OCI-LY7 (cell line): ENCODE measurements around the gene PDZRN4. TPM values are rescaled to one million over a fixed set of nuclear protein-coding genes. Genes with fewer than 3 reads are reported as not detected.
A peak's percentile ranks its signal among the peaks of the same experiment; 100 is the strongest.

Experiments used
- BruUV-seq: library from RNA; stranded (reverse); fragments of 400-500 nt; replicated peaks from 2 replicates; lab custom pipeline; 2021; lab: Mats Ljungman, UMichigan
- CTCF ChIA-PET: fragments of 300-600 bp; sonication (Branson Sonifier 250); formaldehyde crosslinking; loops from one replicate; lab custom pipeline; 2022; ENCODE audit warnings: antibody characterized with exemption; ENCODE audit not compliant: unreplicated experiment; lab: Charles Lee
- POLR2A ChIA-PET: fragments of 300-600 bp; sonication (Branson Sonifier 250); formaldehyde crosslinking; loops from one replicate; lab custom pipeline; 2022; ENCODE audit warnings: antibody characterized with exemption; lab: Charles Lee
- DNase-seq: peaks from one replicate; pipeline ENCODE4 v3.0.0-alpha.2; 2015; ENCODE audit warnings: low spot score
- H2AFZ ChIP-seq: fragments of 200-600 bp; sonication (generic), shearing (Covaris generic); 2 replicates; pipeline ENCODE4 v1.6.1; 2014; ENCODE audit warnings: mild to moderate bottlenecking, antibody characterized with exemption, low read length, moderate library complexity
- H3K27ac ChIP-seq: fragments of 200-600 bp; sonication (generic); 2 replicates; pipeline ENCODE4 v1.5.1; 2014; ENCODE audit warnings: mixed run types, low read depth, mild to moderate bottlenecking, moderate library complexity, low read length, inconsistent platforms; ENCODE audit not compliant: poor library complexity, severe bottlenecking
- H3K36me3 ChIP-seq: fragments of 200-600 bp; sonication (generic); 2 replicates; pipeline ENCODE4 v1.6.1; 2014; ENCODE audit warnings: mild to moderate bottlenecking, antibody characterized with exemption, low read length, moderate library complexity, mixed read lengths; ENCODE audit not compliant: insufficient read depth
- H3K4me1 ChIP-seq: fragments of 200-600 bp; sonication (generic); 2 replicates; pipeline ENCODE4 v1.5.1; 2014; ENCODE audit warnings: mild to moderate bottlenecking, low read length; ENCODE audit not compliant: insufficient read depth, poor library complexity, severe bottlenecking
- H3K4me2 ChIP-seq: fragments of 200-600 bp; sonication (generic); 2 replicates; pipeline ENCODE4 v1.6.1; 2014; ENCODE audit warnings: mild to moderate bottlenecking, low read length
- H3K4me3 ChIP-seq: fragments of 200-600 bp; sonication (generic); 2 replicates; pipeline ENCODE4 v1.5.1; 2014; ENCODE audit warnings: mild to moderate bottlenecking, low read depth, low read length; ENCODE audit not compliant: poor library complexity, severe bottlenecking
- H3K79me2 ChIP-seq: fragments of 200-600 bp; sonication (generic); 2 replicates; pipeline ENCODE4 v1.6.1; 2016; ENCODE audit warnings: low read depth, mild to moderate bottlenecking, low read length, moderate library complexity, mixed read lengths; ENCODE audit not compliant: insufficient read depth
- H3K9me2 ChIP-seq: fragments of 200-600 bp; sonication (generic); 2 replicates; pipeline ENCODE4 v1.6.1; 2016; ENCODE audit warnings: mild to moderate bottlenecking, low read length, mixed read lengths; ENCODE audit not compliant: insufficient read depth
- H3K9me3 ChIP-seq: fragments of 200-600 bp; sonication (generic); 2 replicates; pipeline ENCODE4 v1.6.1; 2014; ENCODE audit warnings: mild to moderate bottlenecking, mixed run types, low read length, mixed read lengths
- H4K20me1 ChIP-seq: fragments of 200-600 bp; sonication (generic); 2 replicates; pipeline ENCODE4 v1.6.1; 2014; ENCODE audit warnings: mild to moderate bottlenecking, antibody characterized with exemption, low read length, moderate library complexity, mixed read lengths; ENCODE audit not compliant: insufficient read depth
- CTCF ChIP-seq: fragments of 200-600 bp; sonication (generic); conservative IDR thresholded peaks from 2 replicates; pipeline ENCODE4 v1.5.1; 2014; ENCODE audit warnings: mild to moderate bottlenecking, antibody characterized with exemption, low read length, moderate library complexity, mixed read lengths
- EZH2phosphoT487 ChIP-seq: fragments of 200-600 bp; sonication (generic); IDR thresholded peaks from 2 replicates; pipeline ENCODE4 v1.6.1; 2018; ENCODE audit warnings: low read depth, borderline replicate concordance, mild to moderate bottlenecking, mixed run types, antibody characterized with exemption, low read length, moderate library complexity, mixed read lengths
- intact Hi-C: fragments of 100-400 bp; cut with micrococcal nuclease; formaldehyde crosslinking; loops from one replicate; pipeline ENCODE4 v1.10.0; 2022; ENCODE audit not compliant: unreplicated experiment
- total RNA-seq, 2 experiments: library from RNA; depleted of rRNA in 1 of 2; stranded (reverse); fragments of >200 nt in 1 of 2; shearing (Covaris generic) in 1 of 2; gene quantifications; 2 replicates each; pipeline ENCODE4 v1.2.3, GENCODE V29; 2014 to 2022

PDZRN4 gene
- total RNA-seq, 2 experiments from 2014 or later: 6.8 to 16.8 TPM

DNA sequence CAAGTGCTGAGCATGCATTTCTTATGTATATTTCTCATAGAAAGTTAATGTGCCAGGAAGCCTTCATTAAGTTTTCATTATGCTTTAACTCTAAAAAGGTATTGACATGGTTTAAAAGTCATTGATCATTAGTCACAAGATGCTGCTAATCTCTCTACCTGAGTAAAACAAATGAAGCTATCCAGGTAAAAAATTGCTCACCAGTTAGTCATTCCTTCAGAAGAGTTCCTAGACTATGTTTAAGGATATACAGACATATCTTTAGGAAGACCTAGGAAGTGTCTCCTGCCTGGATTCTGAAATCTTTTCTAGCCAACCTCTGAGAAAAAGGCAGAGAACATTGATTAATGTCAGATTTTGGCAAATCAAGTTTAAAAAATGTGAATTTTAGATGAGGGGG is 274.2 kb downstream of the PDZRN4 start:
- Histone ChIP-seq H3K9me2 (0 out of 2 replicates have a peak, but pooled peaks cover 3% of the 10 kb centered on the region), H3K4me3 (no peak overlapping the region), H3K27ac (no peak overlapping the region), H2AFZ (no peak overlapping the region), H3K9me3 (no peaks in the 10 kb centered on the region), H3K4me2 (no peak overlapping the region), H3K79me2 (peaks cover 9% of the 10 kb centered on the region; the same call in 1 of the 2 replicates), H4K20me1 (no peaks in the 10 kb centered on the region), H3K4me1 (peaks cover 24% of the 10 kb centered on the region), H3K36me3 (peaks cover 18% of the 10 kb centered on the region)
- TF ChIP-seq EZH2phosphoT487 (no peak), CTCF (no peak)
- DNase-seq: no peak
- ChIA-PET CTCF (no interaction called here), POLR2A (interaction anchor here (0.6 kb wide), 1 partner anchor 9 kb away, joined by 3 read pairs; no protein-coding TSS in a partner anchor)
- BruUV-seq: no TSS peak
- intact Hi-C loops: no loop called here

DNA sequence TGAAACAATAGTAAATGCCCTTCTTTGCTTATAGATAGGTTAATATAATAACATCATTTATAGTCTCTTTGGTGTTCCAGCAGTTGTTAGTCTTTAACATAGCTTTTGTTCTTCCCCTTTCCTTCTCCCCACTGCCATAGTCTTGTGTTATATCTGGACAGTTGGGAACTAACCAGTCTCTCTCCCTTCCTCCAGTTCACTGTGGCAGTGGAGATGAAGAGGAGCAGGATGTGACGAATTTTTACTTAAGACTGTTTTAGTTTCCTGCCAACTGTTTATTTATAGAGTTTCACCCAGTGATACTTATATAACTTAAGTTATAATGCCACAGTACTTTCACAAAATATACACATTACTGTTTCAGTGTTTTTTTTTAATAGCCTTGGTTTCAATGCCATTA is 277.4 kb downstream of the PDZRN4 start:
- Histone ChIP-seq H3K9me2 (no peaks in the 10 kb centered on the region), H3K9me3 (no peaks in the 10 kb centered on the region), H3K4me2 (peak overlapping the region; percentile 57), H3K4me1 (peaks cover 14% of the 10 kb centered on the region), H3K27ac (no peak overlapping the region), H2AFZ (peak overlapping the region; percentile 28; the same call in 1 of the 2 replicates), H3K36me3 (peaks cover 18% of the 10 kb centered on the region), H3K4me3 (peak overlapping the region; percentile 4), H4K20me1 (no peaks in the 10 kb centered on the region), H3K79me2 (peaks cover 4% of the 10 kb centered on the region; the same call in 1 of the 2 replicates)
- ChIA-PET CTCF (no interaction called here), POLR2A (interaction anchor here (0.7 to 1.7 kb wide), 6 partner anchors 16 to 29 kb away, joined by 3 to 8 read pairs (median 3); no protein-coding TSS in a partner anchor)
- no peak for DNase-seq
- TF ChIP-seq CTCF (no peak), EZH2phosphoT487 (no peak)
- intact Hi-C loops: no loop called here
- no TSS peak for BruUV-seq

- TF ChIP-seq CTCF (no peak), EZH2phosphoT487 (no peak)
- Histone ChIP-seq H3K36me3 (peaks cover 15% of the 10 kb centered on the region), H3K9me2 (no peaks in the 10 kb centered on the region), H4K20me1 (no peaks in the 10 kb centered on the region), H3K4me3 (no peak overlapping the region), H3K27ac (no peak overlapping the region), H3K9me3 (no peaks in the 10 kb centered on the region), H2AFZ (no peak overlapping the region), H3K4me1 (peaks cover 14% of the 10 kb centered on the region), H3K4me2 (no peak overlapping the region), H3K79me2 (no peaks in the 10 kb centered on the region)
- no peak for DNase-seq
- no TSS peak for BruUV-seq
- ChIA-PET POLR2A (no interaction called here), CTCF (no interaction called here)
- intact Hi-C loops: no loop called here
Observed at GRCh38 chr12:41466300-41466699, 278.2 kb downstream of the PDZRN4 start.
